K562 (cell line): Measurements from ENCODE around the gene RPTOR. TPM values are rescaled to one million over a fixed set of nuclear protein-coding genes. Genes with fewer than 3 reads are reported as not detected.

Source experiments
- CBFA2T2 ChIP-seq: fragments of 450-650 bp; conservative IDR thresholded peaks from 2 replicates; pipeline ENCODE4 v1.6.1; 2017; ENCODE audit warnings: mild to moderate bottlenecking
- RBM34 ChIP-seq: fragments of 200-400 bp; formaldehyde crosslinking; IDR thresholded peaks from 2 replicates; pipeline ENCODE4 v1.6.1; 2018; ENCODE audit warnings: low read length, borderline replicate concordance; ENCODE audit not compliant: insufficient read depth
- polyA plus RNA-seq, 8 experiments: library from polyadenylated mRNA; depleted of rRNA in 4 of 8; stranded (reverse) in 5 of 8; unstranded in 3 of 8; fragments of >200 nt; fragmentation: Nextera tagmentation in 2 of 8; fragmentation: Illumina TruSeq in 1 of 8; extraction: Ambion mirVana in 2 of 8; extraction: Trizol in 1 of 8; gene quantifications; 2 replicates each; pipeline versions ENCODE4 v1.2.1 to v1.2.3, GENCODE V29; 2011 to 2014; ENCODE audit warnings: inconsistent platforms in 1 of 8, missing spikeins in 1 of 8
- total RNA-seq, 7 experiments: library from RNA; depleted of rRNA in 6 of 7; stranded (reverse); fragments of >200 nt in 6 of 7; fragmentation: Illumina TruSeq in 2 of 7; extraction: Trizol in 2 of 7; gene quantifications; 2 replicates each; pipeline versions ENCODE4 v1.2.1 to v1.2.3, GENCODE V29; 2011 to 2021; ENCODE audit warnings: low replicate concordance in 1 of 7
- TF ChIP-seq, protein P1 (sequence below): fragments of 250-450 bp; sonication (Bioruptor Pico); IDR thresholded peaks from 2 replicates; pipeline ENCODE4 v1.4.0; 2020
- TF ChIP-seq, protein P2 (sequence below): fragments of 250-450 bp; sonication (Bioruptor Pico); IDR thresholded peaks from 2 replicates; pipeline ENCODE4 v1.5.0; 2021
- TF ChIP-seq, protein P3 (sequence below): fragments of 450-650 bp; formaldehyde crosslinking; conservative IDR thresholded peaks from 2 replicates; pipeline ENCODE4 v1.4.0; 2022; ENCODE audit warnings: mild to moderate bottlenecking, missing genetic modification characterization

Gene RPTOR
- total and polyA plus RNA-seq, 9 of the 15 experiments (the other 6 are each of a cell fraction or from before 2014, with no cell fraction given) = 0.24 to 54.1 (median 10.2) TPM

DNA sequence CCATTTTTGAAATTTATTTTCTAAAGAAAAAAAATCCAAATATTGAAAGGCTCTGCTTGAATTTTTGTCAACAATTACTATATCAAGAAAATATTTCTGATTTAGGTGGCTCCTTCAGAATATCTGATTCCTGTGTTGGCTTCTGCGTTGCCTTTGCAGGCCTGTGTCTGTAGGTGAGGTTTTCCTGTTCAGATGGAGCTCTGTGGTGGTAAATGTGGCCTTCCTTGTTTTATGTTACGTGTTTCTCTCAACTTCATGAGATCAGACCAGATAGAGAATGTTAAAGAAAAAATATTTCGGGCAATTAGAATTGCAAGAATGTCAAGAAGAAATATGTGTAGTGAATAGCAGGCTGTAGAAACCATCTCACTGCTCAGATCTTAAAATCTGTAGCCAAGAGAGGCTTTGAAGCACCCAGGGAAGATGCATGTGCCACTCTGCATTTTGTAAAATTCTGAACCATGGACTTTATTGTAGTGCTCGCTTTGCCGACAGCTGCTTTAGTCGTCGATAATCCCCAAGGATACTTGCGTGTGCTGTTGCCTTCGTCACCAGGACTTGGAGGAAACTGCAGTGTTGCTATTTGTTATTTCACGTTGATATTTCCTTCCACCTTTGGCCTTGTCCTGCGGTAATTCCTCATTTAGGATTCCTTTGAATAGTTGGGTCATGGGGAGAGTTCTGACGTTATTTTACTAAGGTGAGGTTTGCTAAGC lies 69.9 kb downstream of the RPTOR start (continued):
- TF ChIP-seq, protein P1, sequence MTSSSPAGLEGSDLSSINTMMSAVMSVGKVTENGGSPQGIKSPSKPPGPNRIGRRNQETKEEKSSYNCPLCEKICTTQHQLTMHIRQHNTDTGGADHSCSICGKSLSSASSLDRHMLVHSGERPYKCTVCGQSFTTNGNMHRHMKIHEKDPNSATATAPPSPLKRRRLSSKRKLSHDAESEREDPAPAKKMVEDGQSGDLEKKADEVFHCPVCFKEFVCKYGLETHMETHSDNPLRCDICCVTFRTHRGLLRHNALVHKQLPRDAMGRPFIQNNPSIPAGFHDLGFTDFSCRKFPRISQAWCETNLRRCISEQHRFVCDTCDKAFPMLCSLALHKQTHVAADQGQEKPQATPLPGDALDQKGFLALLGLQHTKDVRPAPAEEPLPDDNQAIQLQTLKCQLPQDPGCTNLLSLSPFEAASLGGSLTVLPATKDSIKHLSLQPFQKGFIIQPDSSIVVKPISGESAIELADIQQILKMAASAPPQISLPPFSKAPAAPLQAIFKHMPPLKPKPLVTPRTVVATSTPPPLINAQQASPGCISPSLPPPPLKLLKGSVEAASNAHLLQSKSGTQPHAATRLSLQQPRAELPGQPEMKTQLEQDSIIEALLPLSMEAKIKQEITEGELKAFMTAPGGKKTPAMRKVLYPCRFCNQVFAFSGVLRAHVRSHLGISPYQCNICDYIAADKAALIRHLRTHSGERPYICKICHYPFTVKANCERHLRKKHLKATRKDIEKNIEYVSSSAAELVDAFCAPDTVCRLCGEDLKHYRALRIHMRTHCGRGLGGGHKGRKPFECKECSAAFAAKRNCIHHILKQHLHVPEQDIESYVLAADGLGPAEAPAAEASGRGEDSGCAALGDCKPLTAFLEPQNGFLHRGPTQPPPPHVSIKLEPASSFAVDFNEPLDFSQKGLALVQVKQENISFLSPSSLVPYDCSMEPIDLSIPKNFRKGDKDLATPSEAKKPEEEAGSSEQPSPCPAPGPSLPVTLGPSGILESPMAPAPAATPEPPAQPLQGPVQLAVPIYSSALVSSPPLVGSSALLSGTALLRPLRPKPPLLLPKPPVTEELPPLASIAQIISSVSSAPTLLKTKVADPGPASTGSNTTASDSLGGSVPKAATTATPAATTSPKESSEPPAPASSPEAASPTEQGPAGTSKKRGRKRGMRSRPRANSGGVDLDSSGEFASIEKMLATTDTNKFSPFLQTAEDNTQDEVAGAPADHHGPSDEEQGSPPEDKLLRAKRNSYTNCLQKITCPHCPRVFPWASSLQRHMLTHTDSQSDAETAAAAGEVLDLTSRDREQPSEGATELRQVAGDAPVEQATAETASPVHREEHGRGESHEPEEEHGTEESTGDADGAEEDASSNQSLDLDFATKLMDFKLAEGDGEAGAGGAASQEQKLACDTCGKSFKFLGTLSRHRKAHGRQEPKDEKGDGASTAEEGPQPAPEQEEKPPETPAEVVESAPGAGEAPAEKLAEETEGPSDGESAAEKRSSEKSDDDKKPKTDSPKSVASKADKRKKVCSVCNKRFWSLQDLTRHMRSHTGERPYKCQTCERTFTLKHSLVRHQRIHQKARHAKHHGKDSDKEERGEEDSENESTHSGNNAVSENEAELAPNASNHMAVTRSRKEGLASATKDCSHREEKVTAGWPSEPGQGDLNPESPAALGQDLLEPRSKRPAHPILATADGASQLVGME (CRISPR knock-in tag) = no peak
- TF ChIP-seq, protein P2, sequence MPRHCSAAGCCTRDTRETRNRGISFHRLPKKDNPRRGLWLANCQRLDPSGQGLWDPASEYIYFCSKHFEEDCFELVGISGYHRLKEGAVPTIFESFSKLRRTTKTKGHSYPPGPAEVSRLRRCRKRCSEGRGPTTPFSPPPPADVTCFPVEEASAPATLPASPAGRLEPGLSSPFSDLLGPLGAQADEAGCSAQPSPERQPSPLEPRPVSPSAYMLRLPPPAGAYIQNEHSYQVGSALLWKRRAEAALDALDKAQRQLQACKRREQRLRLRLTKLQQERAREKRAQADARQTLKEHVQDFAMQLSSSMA (CRISPR knock-in tag) = no peak
- TF ChIP-seq RBM34 = no peak
- TF ChIP-seq, protein P3, sequence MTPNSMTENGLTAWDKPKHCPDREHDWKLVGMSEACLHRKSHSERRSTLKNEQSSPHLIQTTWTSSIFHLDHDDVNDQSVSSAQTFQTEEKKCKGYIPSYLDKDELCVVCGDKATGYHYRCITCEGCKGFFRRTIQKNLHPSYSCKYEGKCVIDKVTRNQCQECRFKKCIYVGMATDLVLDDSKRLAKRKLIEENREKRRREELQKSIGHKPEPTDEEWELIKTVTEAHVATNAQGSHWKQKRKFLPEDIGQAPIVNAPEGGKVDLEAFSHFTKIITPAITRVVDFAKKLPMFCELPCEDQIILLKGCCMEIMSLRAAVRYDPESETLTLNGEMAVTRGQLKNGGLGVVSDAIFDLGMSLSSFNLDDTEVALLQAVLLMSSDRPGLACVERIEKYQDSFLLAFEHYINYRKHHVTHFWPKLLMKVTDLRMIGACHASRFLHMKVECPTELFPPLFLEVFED (CRISPR knock-in tag) = no peak
- no peak for TF ChIP-seq CBFA2T2
- TF ChIP-seq, all 486 proteins: peak for 0
